Bronchial smooth muscle cell (primary cell): Measurements from ENCODE around the gene ABHD5. TPM values are rescaled to one million over a fixed set of nuclear protein-coding genes. Genes with fewer than 3 reads are reported as not detected.

Experiments used
- total RNA-seq: library from RNA; depleted of rRNA; stranded (reverse); fragments of >200 nt; gene quantifications from 2 replicates; pipeline ENCODE4 v1.2.1, GENCODE V29; 2014

ABHD5 gene
- 10.9 and 27.6 TPM in 2 replicates for total RNA-seq

GRCh38 chr3:43690400-43691119 is at the start of gene ABHD5:
TSS of gene ABHD5 (plus strand) at chr3:43690938. CDS start at chr3:43690993, 55 bp downstream.

Other genes starting within 250 kb of the ABHD5 start
- 43.7 and 46.1 TPM in 2 replicates for gene ANO10, start 68.9 kb upstream of the ABHD5 start, total RNA-seq